K562 (cell line): ENCODE results near the gene ZNF597. TPM values are rescaled to one million over a fixed set of nuclear protein-coding genes. Genes with fewer than 3 reads are reported as not detected.
A peak's percentile ranks its signal among the peaks of the same experiment; 100 is the strongest.

Source experiments
- ATAC-seq: fragments of 200-7000 bp; cut with Tn5 transposase; 3 replicates; pipeline ENCODE4 v1.9.1; 2020; ENCODE audit warnings: moderate library complexity
- Bru-seq: library from RNA; stranded (reverse); fragments of 400-500 nt; gene quantifications from one replicate; lab custom pipeline; 2021; lab: Mats Ljungman, UMichigan
- BruChase-seq, 2 experiments: library from RNA; stranded (reverse); fragments of 400-500 nt; gene quantifications; one replicate each; lab custom pipeline; 2021; lab: Mats Ljungman, UMichigan
- BruUV-seq: library from RNA; stranded (reverse); fragments of 400-500 nt; replicated peaks from 2 replicates; lab custom pipeline; 2021; lab: Mats Ljungman, UMichigan
- CTCF ChIA-PET: fragments of 300-600 bp; formaldehyde crosslinking; extraction: SDS; loops from one replicate; lab custom pipeline; 2021; ENCODE audit warnings: low intra/inter-chr PET ratio; lab: Yijun Ruan, JAX
- POLR2A ChIA-PET: fragments of 300-600, 350-650 bp; sonication (Branson Sonifier 250); formaldehyde crosslinking; extraction: SDS; loops from one replicate; lab custom pipeline; 2021; ENCODE audit warnings: antibody characterized with exemption, inconsistent platforms; lab: Yijun Ruan, JAX
- DNase-seq, 4 experiments: peaks; one replicate each; pipeline versions ENCODE4 v3.0.0 to v3.0.0-alpha.2; 2011 to 2018; ENCODE audit warnings: low spot score in 3 of 4, mixed read lengths in 3 of 4; ENCODE audit errors: extremely low read depth in 1 of 4
- FAIRE-seq: peaks from 2 replicates; lab custom pipeline; 2011; peaks lifted over from hg19 to GRCh38; lab: Jason Lieb, UNC
- H2AFZ ChIP-seq: 2 replicates; pipeline ENCODE4 v1.6.0; 2011; ENCODE audit warnings: low read depth, low read length, control low read depth, inconsistent platforms
- H3K27ac ChIP-seq: fragments of 200-600 bp; 3 replicates; pipeline ENCODE4 v1.8.0; 2011; ENCODE audit warnings: low read depth, mild to moderate bottlenecking, control low read depth, inconsistent platforms, low read length, moderate library complexity, mixed read lengths; ENCODE audit errors: extremely low read depth
- H3K27me3 ChIP-seq, 2 experiments: fragments of 300-600 bp in 1 of 2; 2 replicates in 1 of 2; 3 replicates in 1 of 2; pipeline versions ENCODE4 v1.6.0 to v1.8.0; 2011; ENCODE audit warnings: inconsistent platforms in 2 of 2, low read length in 2 of 2, mild to moderate bottlenecking in 1 of 2, mixed read lengths in 1 of 2, moderate library complexity in 1 of 2; ENCODE audit not compliant: control insufficient read depth in 2 of 2, insufficient read depth in 2 of 2
- H3K36me3 ChIP-seq: fragments of 300-600 bp; 3 replicates; pipeline ENCODE4 v1.8.0; 2011; ENCODE audit warnings: mild to moderate bottlenecking, low read length, inconsistent platforms; ENCODE audit not compliant: control insufficient read depth, insufficient read depth
- H3K4me1 ChIP-seq, 2 experiments: fragments of 200-600 bp in 1 of 2; replicated peaks in 1 of 2; 2 replicates in 1 of 2; 3 replicates in 1 of 2; pipeline versions ENCODE4 v1.5.1 to v1.8.0; 2011; ENCODE audit warnings: inconsistent platforms in 2 of 2, low read length in 2 of 2, mild to moderate bottlenecking in 1 of 2, mixed read lengths in 1 of 2, moderate library complexity in 1 of 2; ENCODE audit not compliant: control insufficient read depth in 2 of 2, insufficient read depth in 2 of 2
- H3K4me2 ChIP-seq: 2 replicates; pipeline ENCODE4 v1.6.1; 2011; ENCODE audit warnings: low read length, control low read depth, inconsistent platforms, mixed read lengths; ENCODE audit not compliant: insufficient read depth
- H3K4me3 ChIP-seq: fragments of 200-600 bp; sonication (generic), shearing (Covaris generic); 2 replicates; pipeline ENCODE4 v1.5.1; 2016; ENCODE audit warnings: control low read depth, inconsistent platforms
- H3K79me2 ChIP-seq: fragments of 200-600 bp; 3 replicates; pipeline ENCODE4 v1.8.0; 2011; ENCODE audit warnings: low read length, inconsistent platforms; ENCODE audit not compliant: control insufficient read depth, insufficient read depth
- H3K9ac ChIP-seq, 2 experiments: 2 replicates each; pipeline versions ENCODE4 v1.6.0 to v1.6.1; 2011; ENCODE audit warnings: low read depth in 2 of 2, low read length in 2 of 2, control low read depth in 1 of 2, inconsistent platforms in 1 of 2, mild to moderate bottlenecking in 1 of 2, mixed read lengths in 1 of 2; ENCODE audit not compliant: insufficient read depth in 1 of 2
- H3K9me1 ChIP-seq: one replicate; pipeline ENCODE4 v1.6.0; 2011; ENCODE audit warnings: inconsistent platforms, mild to moderate bottlenecking, low read length, moderate library complexity; ENCODE audit not compliant: control insufficient read depth, insufficient read depth
- H3K9me3 ChIP-seq: replicated peaks from 2 replicates; pipeline ENCODE4 v1.5.1; 2011; ENCODE audit warnings: low read depth, low read length, inconsistent platforms; ENCODE audit not compliant: control insufficient read depth, insufficient read depth
- H4K20me1 ChIP-seq: replicated peaks from 2 replicates; pipeline ENCODE4 v1.6.1; 2011; ENCODE audit warnings: low read length, inconsistent platforms, mixed read lengths; ENCODE audit not compliant: control insufficient read depth, insufficient read depth
- BHLHE40 ChIP-seq: IDR thresholded peaks from 2 replicates; pipeline ENCODE4 v1.6.1; 2011; ENCODE audit warnings: low read length, improper control_type of control experiment
- NCOA1 ChIP-seq: fragments of 450-650 bp; IDR thresholded peaks from 2 replicates; pipeline ENCODE4 v1.6.1; 2016; ENCODE audit warnings: low read depth
- NRF1 ChIP-seq, 2 experiments: fragments of 450-650 bp; IDR thresholded peaks in 1 of 2; conservative IDR thresholded peaks in 1 of 2; 2 replicates each; pipeline ENCODE4 v1.6.1; 2014; ENCODE audit warnings: mild to moderate bottlenecking in 2 of 2
- SIN3A ChIP-seq, 2 experiments: fragments of 150-350 bp in 1 of 2; IDR thresholded peaks; 2 replicates each; pipeline ENCODE4 v1.6.1; 2011 to 2016; ENCODE audit warnings: borderline replicate concordance in 2 of 2, low read depth in 2 of 2, low read length in 2 of 2, mild to moderate bottlenecking in 2 of 2, moderate library complexity in 2 of 2; ENCODE audit not compliant: control insufficient read depth in 1 of 2
- TBP ChIP-seq: optimal IDR thresholded peaks from 2 replicates; pipeline ENCODE3; 2011; ENCODE audit warnings: low read depth, low read length, improper control_type of control experiment
- ZNF263 ChIP-seq: sonication (generic); formaldehyde crosslinking; IDR thresholded peaks from 2 replicates; pipeline ENCODE4 v1.8.0; 2022; ENCODE audit warnings: mild to moderate bottlenecking, missing genetic modification reagents, borderline replicate concordance
- WGBS: fragments of 100-300 bp; shearing (Covaris generic); methylation state at CpG from one replicate; pipeline ENCODE4 v1.1.6; 2016; ENCODE audit warnings: low coverage, mixed read lengths; ENCODE audit not compliant: insufficient coverage; ENCODE audit errors: missing lambda C conversion rate; 5-methylcytosine and 5-hydroxymethylcytosine counted together
- in situ Hi-C: fragments of 300-500 bp; cut with MboI; formaldehyde crosslinking; loops from 4 replicates; pipeline ENCODE4 v1.15.0; 2018; ENCODE audit warnings: inconsistent platforms, mixed read lengths
- intact Hi-C: fragments of 100-400 bp; cut with micrococcal nuclease; formaldehyde crosslinking; loops from 2 replicates; pipeline ENCODE4 v1.14.2; 2022
- long read RNA-seq, 3 experiments: library from polyadenylated mRNA in 2 of 3; library from RNA in 1 of 3; unstranded in 2 of 3; stranded (forward) in 1 of 3; transcript quantifications; one replicate each; pipeline ENCODE4 v2.0.0, GENCODE V29; 2019 to 2022
- polyA minus RNA-seq, 3 experiments: library from RNA; depleted of rRNA, polyadenylated mRNA; stranded (reverse); fragments of >200 nt; gene quantifications; 2 replicates each; pipeline ENCODE4 v1.2.3, GENCODE V29; 2011
- polyA plus RNA-seq, 8 experiments: library from polyadenylated mRNA; depleted of rRNA in 4 of 8; stranded (reverse) in 5 of 8; unstranded in 3 of 8; fragments of >200 nt; fragmentation: Nextera tagmentation in 2 of 8; fragmentation: Illumina TruSeq in 1 of 8; extraction: Ambion mirVana in 2 of 8; extraction: Trizol in 1 of 8; gene quantifications; 2 replicates each; pipeline versions ENCODE4 v1.2.1 to v1.2.3, GENCODE V29; 2011 to 2014; ENCODE audit warnings: inconsistent platforms in 1 of 8, missing spikeins in 1 of 8
- total RNA-seq, 7 experiments: library from RNA; depleted of rRNA in 6 of 7; stranded (reverse); fragments of >200 nt in 6 of 7; fragmentation: Illumina TruSeq in 2 of 7; extraction: Trizol in 2 of 7; gene quantifications; 2 replicates each; pipeline versions ENCODE4 v1.2.1 to v1.2.3, GENCODE V29; 2011 to 2021; ENCODE audit warnings: low replicate concordance in 1 of 7
- TF ChIP-seq, protein P1 (sequence below): fragments of 200-800 bp; sonication (Bioruptor generic); IDR thresholded peaks from 2 replicates; pipeline ENCODE4 v1.6.1; 2017; ENCODE audit warnings: missing genetic modification characterization, missing compliant biosample characterization
- TF ChIP-seq, protein P2 (sequence below): fragments of 250-450 bp; sonication (Bioruptor Pico); IDR thresholded peaks from 2 replicates; pipeline ENCODE4 v1.4.0; 2020; ENCODE audit warnings: mild to moderate bottlenecking, moderate library complexity

ZNF597 gene, protein sequence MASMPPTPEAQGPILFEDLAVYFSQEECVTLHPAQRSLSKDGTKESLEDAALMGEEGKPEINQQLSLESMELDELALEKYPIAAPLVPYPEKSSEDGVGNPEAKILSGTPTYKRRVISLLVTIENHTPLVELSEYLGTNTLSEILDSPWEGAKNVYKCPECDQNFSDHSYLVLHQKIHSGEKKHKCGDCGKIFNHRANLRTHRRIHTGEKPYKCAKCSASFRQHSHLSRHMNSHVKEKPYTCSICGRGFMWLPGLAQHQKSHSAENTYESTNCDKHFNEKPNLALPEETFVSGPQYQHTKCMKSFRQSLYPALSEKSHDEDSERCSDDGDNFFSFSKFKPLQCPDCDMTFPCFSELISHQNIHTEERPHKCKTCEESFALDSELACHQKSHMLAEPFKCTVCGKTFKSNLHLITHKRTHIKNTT
- 0.67 and 1.7 TPM in 2 replicates for total RNA-seq (2011; cell fraction: chromatin; rRNA removed; ENCODE audit: low replicate concordance)
- total RNA-seq (2011; cell fraction: nucleolus; rRNA removed) = 0.53 and 0.67 TPM in 2 replicates
- total RNA-seq (2011; cell fraction: nucleoplasm; rRNA removed) = 0.95 and 1.5 TPM in 2 replicates
- total RNA-seq (2014; rRNA removed) (0.20 and 0.68 TPM in 2 replicates), total RNA-seq (2014; rRNA removed; fragmentation: Illumina TruSeq; extraction: Trizol) (0.58 and 0.70 TPM in 2 replicates), total RNA-seq (2015; rRNA removed; fragmentation: Illumina TruSeq; extraction: Trizol) (0.57 and 0.62 TPM in 2 replicates), total RNA-seq (2021) (0.36 and 0.42 TPM in 2 replicates), polyA plus RNA-seq (2011; rRNA removed) (0.17 and 0.57 TPM in 2 replicates), polyA plus RNA-seq (2014; fragmentation: Illumina TruSeq; extraction: Trizol) (0.29 and 0.43 TPM in 2 replicates), polyA plus RNA-seq (2014; fragmentation: Nextera tagmentation; extraction: Ambion mirVana) (under 1 TPM; 0.14 to 0.31 TPM), polyA plus RNA-seq (2014; rRNA removed) (0.32 and 0.34 TPM in 2 replicates), polyA minus RNA-seq (2011; rRNA and poly(A)+ RNA removed) (0.32 and 1.0 TPM in 2 replicates), Bru-seq, nascent RNA (percentile 44 among the genes with signal in this experiment), BruChase-seq, experiment 1, labeled RNA remaining after a 2-hour chase (percentile 50 among the genes with signal in this experiment), BruChase-seq, experiment 2, labeled RNA remaining after a 6-hour chase (percentile 51 among the genes with signal in this experiment)
- 0.03 and 0.22 TPM in 2 replicates for polyA plus RNA-seq (2011; cell fraction: cytosol; rRNA removed)
- 0.27 and 0.73 TPM in 2 replicates for polyA plus RNA-seq (2011; cell fraction: nucleus; rRNA removed)
- polyA plus RNA-seq (2012) = 0.29 and 0.30 TPM in 2 replicates
- 0.18 and 0.19 TPM in 2 replicates for polyA minus RNA-seq (2011; cell fraction: cytosol; rRNA and poly(A)+ RNA removed)
- polyA minus RNA-seq (2011; cell fraction: nucleus; rRNA and poly(A)+ RNA removed) = 0.13 and 0.89 TPM in 2 replicates
- long read RNA-seq, experiment 1, full-length matches to known transcripts = 1 of 3 reads
- long read RNA-seq, experiment 1, partial matches to known transcripts = 0 of 3 reads
- long read RNA-seq, experiment 1, other reads (novel, unspliced or antisense) = 2 of 3 reads
- long read RNA-seq, experiment 2 = 0 reads
- long read RNA-seq, experiment 3 = 0 reads

DNA sequence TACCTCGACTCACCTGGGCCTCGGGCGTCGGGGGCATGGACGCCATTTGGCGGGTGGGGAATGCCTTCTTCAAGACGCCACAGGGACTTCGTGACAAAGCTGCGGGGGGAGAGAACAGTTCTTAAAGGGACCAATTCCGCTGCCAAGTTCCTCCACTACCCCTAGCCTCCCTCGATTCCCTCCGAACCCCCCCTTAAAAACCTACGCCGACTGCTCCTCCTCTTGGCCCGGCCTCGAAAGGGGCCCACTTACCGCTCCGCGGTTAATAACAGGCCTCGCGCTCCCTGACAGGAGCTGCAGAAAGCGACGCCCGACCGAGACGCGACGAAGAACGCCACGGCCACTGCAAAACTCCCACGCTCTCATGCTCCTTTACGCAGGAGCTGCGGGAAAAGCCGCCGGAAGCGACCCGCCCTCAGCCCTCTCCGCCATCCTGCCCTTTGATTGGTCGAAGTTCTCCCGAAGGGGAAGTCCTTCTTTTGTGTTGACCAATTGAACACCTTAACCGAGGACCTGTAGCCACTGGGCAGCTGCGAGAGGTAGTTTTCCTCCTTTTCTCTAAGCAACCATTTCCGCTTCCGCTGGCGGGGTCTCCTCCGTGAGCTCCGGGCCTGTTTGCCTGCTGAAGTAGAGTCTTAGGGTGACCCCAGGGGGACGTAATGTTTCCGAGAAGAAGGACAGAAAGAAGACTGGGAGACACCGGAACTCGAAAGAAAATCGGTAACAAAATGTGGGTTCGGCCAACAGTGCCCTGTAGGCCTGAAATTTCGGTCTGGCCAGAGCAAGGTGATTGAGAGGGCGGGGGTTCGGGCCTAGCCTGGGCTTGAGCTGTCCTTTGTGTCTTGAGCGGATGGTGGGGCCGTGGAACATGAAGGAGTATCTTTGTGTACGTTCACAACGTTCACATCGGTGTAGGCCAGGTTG, at the start of gene ZNF597, which contains the start of gene NAA60:
Gene ZNF597 (minus strand): TSS at position 397 of the 924 bp plus-strand sequence. CDS start 351 bp downstream, at position 46.
Gene NAA60 (plus strand): TSS at position 573 of the 924 bp plus-strand sequence. CDS start 32,548 bp downstream, outside the sequence.
- no peaks in the 10 kb centered on the region for H3K36me3 ChIP-seq
- no peaks in the 10 kb centered on the region for H4K20me1 ChIP-seq
- POLR2A ChIA-PET = interaction anchor here (0.5 to 1.0 kb wide), 2 partner anchors 10 to 1232 kb away, joined by 3 to 4 read pairs; no protein-coding TSS in a partner anchor
- intact Hi-C loops (no loop called here), in situ Hi-C loops (no loop called here)
- H3K4me2 ChIP-seq = peak within 1 kb of the TSS; percentile 74
- BruUV-seq = no TSS peak
- peak; percentile 66 to 81 (median 72) for DNase-seq
- ATAC-seq = peak; percentile 97
- no peaks in the 10 kb centered on the region for H3K9me1 ChIP-seq
- peak within 1 kb of the TSS; percentile 41; the same call in 2 of the 3 replicates for H3K27ac ChIP-seq
- peaks cover 0 to 4% of the 10 kb centered on the region in 2 experiments; a peak in 1 of 5 replicates for H3K27me3 ChIP-seq
- no peaks in the 10 kb centered on the region for H3K79me2 ChIP-seq
- CTCF ChIA-PET = no interaction called here
- WGBS = 46% methylated on average over 59 of the region's 61 CpGs
- no peaks in the 10 kb centered on the region; the same call in 1 of the 2 replicates for H3K9me3 ChIP-seq
- peak within 1 kb of the TSS; percentile 63 for H2AFZ ChIP-seq
- FAIRE-seq = peak; percentile 85
- H3K9ac ChIP-seq = peak within 1 kb of the TSS; percentile 19 to 45; a peak in 2 of 4 replicates
- no peaks in the 10 kb centered on the region; a peak in 2 of 5 replicates for H3K4me1 ChIP-seq
- H3K4me3 ChIP-seq = peak within 1 kb of the TSS; percentile 41
- TF ChIP-seq ZNF263 (CRISPR knock-in tag) (no peak), TBP (no peak), SIN3A (IDR thresholded peaks at IDR 0.05; ENCODE audit: borderline replicate concordance in 2 of 2, control insufficient read depth in 1 of 2, low read depth in 2 of 2, low read length in 2 of 2) (peak in 1 of 2 experiments; percentile 21; a peak in 1 of 4 replicates), BHLHE40 (no peak), NCOA1 (peak; percentile 24; the same call in 1 of the 2 replicates), NRF1 (conservative IDR thresholded peaks at IDR 0.05 in 1 of 2, IDR thresholded peaks at IDR 0.05 in 1 of 2) (0 out of 4 replicates have a peak, but pooled peaks have one; percentile 18 to 41)
- TF ChIP-seq, protein P1, sequence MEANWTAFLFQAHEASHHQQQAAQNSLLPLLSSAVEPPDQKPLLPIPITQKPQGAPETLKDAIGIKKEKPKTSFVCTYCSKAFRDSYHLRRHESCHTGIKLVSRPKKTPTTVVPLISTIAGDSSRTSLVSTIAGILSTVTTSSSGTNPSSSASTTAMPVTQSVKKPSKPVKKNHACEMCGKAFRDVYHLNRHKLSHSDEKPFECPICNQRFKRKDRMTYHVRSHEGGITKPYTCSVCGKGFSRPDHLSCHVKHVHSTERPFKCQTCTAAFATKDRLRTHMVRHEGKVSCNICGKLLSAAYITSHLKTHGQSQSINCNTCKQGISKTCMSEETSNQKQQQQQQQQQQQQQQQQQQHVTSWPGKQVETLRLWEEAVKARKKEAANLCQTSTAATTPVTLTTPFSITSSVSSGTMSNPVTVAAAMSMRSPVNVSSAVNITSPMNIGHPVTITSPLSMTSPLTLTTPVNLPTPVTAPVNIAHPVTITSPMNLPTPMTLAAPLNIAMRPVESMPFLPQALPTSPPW (CRISPR knock-in tag) = peak; percentile 36
- TF ChIP-seq, protein P2, sequence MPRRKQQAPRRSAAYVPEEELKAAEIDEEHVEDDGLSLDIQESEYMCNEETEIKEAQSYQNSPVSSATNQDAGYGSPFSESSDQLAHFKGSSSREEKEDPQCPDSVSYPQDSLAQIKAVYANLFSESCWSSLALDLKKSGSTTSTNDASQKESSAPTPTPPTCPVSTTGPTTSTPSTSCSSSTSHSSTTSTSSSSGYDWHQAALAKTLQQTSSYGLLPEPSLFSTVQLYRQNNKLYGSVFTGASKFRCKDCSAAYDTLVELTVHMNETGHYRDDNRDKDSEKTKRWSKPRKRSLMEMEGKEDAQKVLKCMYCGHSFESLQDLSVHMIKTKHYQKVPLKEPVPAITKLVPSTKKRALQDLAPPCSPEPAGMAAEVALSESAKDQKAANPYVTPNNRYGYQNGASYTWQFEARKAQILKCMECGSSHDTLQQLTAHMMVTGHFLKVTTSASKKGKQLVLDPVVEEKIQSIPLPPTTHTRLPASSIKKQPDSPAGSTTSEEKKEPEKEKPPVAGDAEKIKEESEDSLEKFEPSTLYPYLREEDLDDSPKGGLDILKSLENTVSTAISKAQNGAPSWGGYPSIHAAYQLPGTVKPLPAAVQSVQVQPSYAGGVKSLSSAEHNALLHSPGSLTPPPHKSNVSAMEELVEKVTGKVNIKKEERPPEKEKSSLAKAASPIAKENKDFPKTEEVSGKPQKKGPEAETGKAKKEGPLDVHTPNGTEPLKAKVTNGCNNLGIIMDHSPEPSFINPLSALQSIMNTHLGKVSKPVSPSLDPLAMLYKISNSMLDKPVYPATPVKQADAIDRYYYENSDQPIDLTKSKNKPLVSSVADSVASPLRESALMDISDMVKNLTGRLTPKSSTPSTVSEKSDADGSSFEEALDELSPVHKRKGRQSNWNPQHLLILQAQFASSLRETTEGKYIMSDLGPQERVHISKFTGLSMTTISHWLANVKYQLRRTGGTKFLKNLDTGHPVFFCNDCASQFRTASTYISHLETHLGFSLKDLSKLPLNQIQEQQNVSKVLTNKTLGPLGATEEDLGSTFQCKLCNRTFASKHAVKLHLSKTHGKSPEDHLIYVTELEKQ (CRISPR knock-in tag) = no peak
